ENCODE measurements around the gene CTNND2. TPM values are rescaled to one million over a fixed set of nuclear protein-coding genes. Genes with fewer than 3 reads are reported as not detected.

CTNND2 gene
- polyA plus RNA-seq, 1 of the 3 experiments (the other 2 are of a cell fraction), result not detected

DNA sequence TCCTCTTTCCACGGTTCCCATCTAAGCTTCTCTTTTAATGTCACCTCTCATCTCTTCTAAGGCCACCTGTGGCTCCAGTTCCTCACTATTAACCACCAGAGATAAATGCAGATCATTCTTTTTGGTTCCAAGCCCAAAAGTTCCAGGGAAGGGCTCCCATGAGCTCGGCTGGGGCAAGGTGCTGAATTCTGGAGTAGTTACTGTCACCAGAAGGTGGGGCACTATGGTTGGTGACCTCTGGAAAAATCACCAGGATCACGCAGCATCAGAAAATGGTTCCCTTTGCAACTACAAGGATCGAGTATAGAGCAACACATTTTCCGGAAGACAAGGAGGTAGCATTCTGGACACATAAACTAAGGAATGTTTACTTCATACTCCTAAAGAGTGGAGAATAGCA is 614.5 kb downstream of the CTNND2 start:
- no peaks in the 10 kb centered on the region for H3K9me2 ChIP-seq
- ChIA-PET CTCF (no interaction called here), POLR2A (no interaction called here)
- H3K4me3 ChIP-seq (ENCODE audit: low read depth in 2 of 2, low read length in 1 of 2), result no peak overlapping the region
- H2AFZ ChIP-seq (ENCODE audit: low read depth), result no peak overlapping the region
- H3K36me3 ChIP-seq (replicated peaks in 1 of 2; ENCODE audit: control insufficient read depth in 1 of 2, insufficient read depth in 2 of 2, low read length in 1 of 2), result no peaks in the 10 kb centered on the region
- no peak for DNase-seq
- H3K79me2 ChIP-seq (ENCODE audit: insufficient read depth), result no peaks in the 10 kb centered on the region
- TF ChIP-seq, protein P1, sequence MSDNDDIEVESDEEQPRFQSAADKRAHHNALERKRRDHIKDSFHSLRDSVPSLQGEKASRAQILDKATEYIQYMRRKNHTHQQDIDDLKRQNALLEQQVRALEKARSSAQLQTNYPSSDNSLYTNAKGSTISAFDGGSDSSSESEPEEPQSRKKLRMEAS (IDR thresholded peaks at IDR 0.05; ENCODE audit: low read depth), result no peak
- no peak for TF ChIP-seq MEF2A (IDR thresholded peaks at IDR 0.05; ENCODE audit: borderline replicate concordance, low read depth)
- TF ChIP-seq, protein P2, sequence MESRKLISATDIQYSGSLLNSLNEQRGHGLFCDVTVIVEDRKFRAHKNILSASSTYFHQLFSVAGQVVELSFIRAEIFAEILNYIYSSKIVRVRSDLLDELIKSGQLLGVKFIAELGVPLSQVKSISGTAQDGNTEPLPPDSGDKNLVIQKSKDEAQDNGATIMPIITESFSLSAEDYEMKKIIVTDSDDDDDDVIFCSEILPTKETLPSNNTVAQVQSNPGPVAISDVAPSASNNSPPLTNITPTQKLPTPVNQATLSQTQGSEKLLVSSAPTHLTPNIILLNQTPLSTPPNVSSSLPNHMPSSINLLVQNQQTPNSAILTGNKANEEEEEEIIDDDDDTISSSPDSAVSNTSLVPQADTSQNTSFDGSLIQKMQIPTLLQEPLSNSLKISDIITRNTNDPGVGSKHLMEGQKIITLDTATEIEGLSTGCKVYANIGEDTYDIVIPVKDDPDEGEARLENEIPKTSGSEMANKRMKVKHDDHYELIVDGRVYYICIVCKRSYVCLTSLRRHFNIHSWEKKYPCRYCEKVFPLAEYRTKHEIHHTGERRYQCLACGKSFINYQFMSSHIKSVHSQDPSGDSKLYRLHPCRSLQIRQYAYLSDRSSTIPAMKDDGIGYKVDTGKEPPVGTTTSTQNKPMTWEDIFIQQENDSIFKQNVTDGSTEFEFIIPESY (IDR thresholded peaks at IDR 0.05; ENCODE audit: borderline replicate concordance, low read depth), result no peak
- no peak for TF ChIP-seq EP300 (IDR thresholded peaks at IDR 0.05; ENCODE audit: borderline replicate concordance in 1 of 2, low read depth in 1 of 2, low read length in 1 of 2)
- no peak for TF ChIP-seq JUND (IDR thresholded peaks at IDR 0.05)
- no peak for TF ChIP-seq MXI1 (IDR thresholded peaks at IDR 0.05; ENCODE audit: low read depth, low read length)
- TF ChIP-seq SIN3A (IDR thresholded peaks at IDR 0.05; ENCODE audit: borderline replicate concordance, low read depth, low read length), result no peak
- TF ChIP-seq RCOR1 (IDR thresholded peaks at IDR 0.05; ENCODE audit: low read length), result no peak
- TF ChIP-seq, protein P3, sequence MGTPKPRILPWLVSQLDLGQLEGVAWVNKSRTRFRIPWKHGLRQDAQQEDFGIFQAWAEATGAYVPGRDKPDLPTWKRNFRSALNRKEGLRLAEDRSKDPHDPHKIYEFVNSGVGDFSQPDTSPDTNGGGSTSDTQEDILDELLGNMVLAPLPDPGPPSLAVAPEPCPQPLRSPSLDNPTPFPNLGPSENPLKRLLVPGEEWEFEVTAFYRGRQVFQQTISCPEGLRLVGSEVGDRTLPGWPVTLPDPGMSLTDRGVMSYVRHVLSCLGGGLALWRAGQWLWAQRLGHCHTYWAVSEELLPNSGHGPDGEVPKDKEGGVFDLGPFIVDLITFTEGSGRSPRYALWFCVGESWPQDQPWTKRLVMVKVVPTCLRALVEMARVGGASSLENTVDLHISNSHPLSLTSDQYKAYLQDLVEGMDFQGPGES (IDR thresholded peaks at IDR 0.05; ENCODE audit: low read depth, low read length), result no peak
- no peak for TF ChIP-seq RXRA (IDR thresholded peaks at IDR 0.05; ENCODE audit: borderline replicate concordance, low read depth)
- TF ChIP-seq, protein P4, sequence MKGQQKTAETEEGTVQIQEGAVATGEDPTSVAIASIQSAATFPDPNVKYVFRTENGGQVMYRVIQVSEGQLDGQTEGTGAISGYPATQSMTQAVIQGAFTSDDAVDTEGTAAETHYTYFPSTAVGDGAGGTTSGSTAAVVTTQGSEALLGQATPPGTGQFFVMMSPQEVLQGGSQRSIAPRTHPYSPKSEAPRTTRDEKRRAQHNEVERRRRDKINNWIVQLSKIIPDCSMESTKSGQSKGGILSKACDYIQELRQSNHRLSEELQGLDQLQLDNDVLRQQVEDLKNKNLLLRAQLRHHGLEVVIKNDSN (IDR thresholded peaks at IDR 0.05; ENCODE audit: borderline replicate concordance, low read depth), result no peak
- no peak for TF ChIP-seq ELF1 (IDR thresholded peaks at IDR 0.05)
- no peak for TF ChIP-seq CHD2 (IDR thresholded peaks at IDR 0.05; ENCODE audit: low read length, partially characterized antibody)
- TF ChIP-seq GATA2 (CRISPR knock-in tag; IDR thresholded peaks at IDR 0.05), result no peak
- TF ChIP-seq POLR2AphosphoS5 (IDR thresholded peaks at IDR 0.05; ENCODE audit: low read depth, low read length), result no peak
- TF ChIP-seq FOXJ3 (CRISPR knock-in tag; IDR thresholded peaks at IDR 0.05), result no peak
- no peak for TF ChIP-seq EZH2phosphoT487 (IDR thresholded peaks at IDR 0.05; ENCODE audit: borderline replicate concordance, low read depth)
- no peaks in the 10 kb centered on the region for H3K4me1 ChIP-seq (ENCODE audit: control insufficient read depth in 1 of 2, insufficient read depth in 2 of 2, low read depth in 1 of 2, low read length in 1 of 2)
- no peak overlapping the region for H3K9ac ChIP-seq
- WGBS (ENCODE audit: low lambda C conversion rate), result 30% methylated on average over 5 of the region's 5 CpGs
- no peaks in the 10 kb centered on the region for H3F3A ChIP-seq (replicated peaks; ENCODE audit: insufficient read depth)
- no peak overlapping the region for H3K4me2 ChIP-seq
- no peaks in the 10 kb centered on the region for H4K20me1 ChIP-seq (ENCODE audit: insufficient read depth)
- H3K27me3 ChIP-seq (ENCODE audit: insufficient read depth), result no peaks in the 10 kb centered on the region; the same call in 1 of the 2 replicates
- H3K27ac ChIP-seq (ENCODE audit: low read depth in 2 of 2, low read length in 1 of 2), result no peak overlapping the region
- H3K9me3 ChIP-seq, result no peaks in the 10 kb centered on the region

Measured in SK-N-SH (cell line).